Effector CD4-positive, alpha-beta T cell (primary cell): Measurements from ENCODE around the gene EIPR1.
"Not testable (repeated sequence)": the region's sequence is repeated elsewhere in the genome, so short reads cannot be mapped to it uniquely, and the experiment has no call there.

Experiments
- DNase-seq: peaks from one replicate; pipeline ENCODE4 v3.0.0-alpha.2; 2020

EIPR1 gene

GRCh38 chr2:3399829-3400228, 22.2 kb upstream of the EIPR1 start:
- DNase-seq = no peak

- DNase-seq = no peak
These were observed 21.8 kb upstream of the EIPR1 start for GRCh38 chr2:3399381-3399780.

GRCh38 chr2:3398857-3399256, 21.2 kb upstream of the EIPR1 start:
- DNase-seq = no peak

- DNase-seq = no peak
These were observed 19.4 kb upstream of the EIPR1 start for GRCh38 chr2:3396920-3397559.

GRCh38 chr2:3392216-3392615, 14.6 kb upstream of the EIPR1 start:
- no peak for DNase-seq

GRCh38 chr2:3390041-3390440, 12.4 kb upstream of the EIPR1 start:
- DNase-seq = no peak

- DNase-seq = no peak
These were observed 11.6 kb upstream of the EIPR1 start for GRCh38 chr2:3389193-3389592.

- no peak for DNase-seq
These were observed 10.8 kb upstream of the EIPR1 start for GRCh38 chr2:3388412-3388738.

- no peak for DNase-seq
These were observed 10.2 kb upstream of the EIPR1 start for GRCh38 chr2:3387644-3388411.

- DNase-seq = no peak
These were observed 9.4 kb upstream of the EIPR1 start for GRCh38 chr2:3387011-3387410.

GRCh38 chr2:3386448-3386958, 8.9 kb upstream of the EIPR1 start:
- no peak for DNase-seq

- peak; percentile 88 for DNase-seq
These were observed 2.3 kb upstream of the EIPR1 start, which contains the start of gene TRAPPC12 for GRCh38 chr2:3379647-3380534. Gene TRAPPC12 (plus strand): TSS chr2:3379694. CDS start chr2:3387624, 7,930 bp downstream.

GRCh38 chr2:3379339-3379646, 1.7 kb upstream of the EIPR1 start:
- DNase-seq = no peak

GRCh38 chr2:3377279-3377611, 373 bp downstream of the EIPR1 start:
- DNase-seq = no peak

- DNase-seq = no peak
These were observed 797 bp downstream of the EIPR1 start for GRCh38 chr2:3376821-3377220.

GRCh38 chr2:3369340-3370181, 8.1 kb downstream of the EIPR1 start:
- DNase-seq = not testable (repeated sequence)

- no peak for DNase-seq
These were observed 9.3 kb downstream of the EIPR1 start for GRCh38 chr2:3368261-3368722.

GRCh38 chr2:3365219-3365618, 12.4 kb downstream of the EIPR1 start:
- DNase-seq = no peak

- no peak for DNase-seq
These were observed 15.9 kb downstream of the EIPR1 start for GRCh38 chr2:3361518-3362389.

- DNase-seq = no peak
These were observed 19.7 kb downstream of the EIPR1 start for GRCh38 chr2:3357926-3358325.

- not testable (repeated sequence) for DNase-seq
These were observed 20.2 kb downstream of the EIPR1 start for GRCh38 chr2:3357446-3357845.

- DNase-seq = no peak
These were observed 20.8 kb downstream of the EIPR1 start for GRCh38 chr2:3356799-3357198.
